ENCODE data around the gene SLC25A38. TPM values are rescaled to one million over a fixed set of nuclear protein-coding genes. Genes with fewer than 3 reads are reported as not detected.
"Not testable (repeated sequence)": the region's sequence is repeated elsewhere in the genome, so short reads cannot be mapped to it uniquely, and the experiment has no call there.

The SLC25A38 gene
- polyA plus RNA-seq, 3 donors from 2014 or later = 32.1 to 55.0 (median 37.8) TPM

DNA sequence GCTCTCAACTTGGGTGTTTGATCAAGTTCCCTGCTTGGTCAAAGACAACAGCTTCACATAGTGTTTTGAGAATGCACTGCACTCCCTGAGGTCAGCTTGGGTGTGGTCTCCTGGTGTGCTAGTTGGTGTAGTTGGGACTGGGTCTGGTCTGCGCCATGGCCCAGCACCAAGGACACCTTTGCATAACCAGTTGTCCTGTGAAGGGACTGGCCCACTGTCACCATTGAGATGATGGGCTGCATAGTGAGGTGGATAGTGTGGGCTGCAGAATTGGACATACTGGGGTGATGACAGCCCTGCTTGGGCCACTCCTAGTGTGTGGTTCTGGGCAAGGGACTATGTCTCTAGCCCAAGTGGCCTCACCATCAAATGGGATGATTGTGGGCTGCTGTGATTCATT is 32.8 kb downstream of the SLC25A38 start:
- Mint-ChIP-seq H3K4me3 (no peak overlapping the region), H3K27me3 (ENCODE audit: low read depth in 3 of 3) (peaks cover 1 to 6% (median 2%) of the 10 kb centered on the region in 3 donors), H3K9me3 (no peaks in the 10 kb centered on the region), H3K4me1 (peaks cover 6 to 21% of the 10 kb centered on the region in 2 donors), H3K36me3 (peaks cover 6 to 39% (median 26%) of the 10 kb centered on the region in 3 donors), H3K27ac (peak overlapping the region in 2 of 6 donors; percentile 30 to 57)
- no peak for DNase-seq

DNA sequence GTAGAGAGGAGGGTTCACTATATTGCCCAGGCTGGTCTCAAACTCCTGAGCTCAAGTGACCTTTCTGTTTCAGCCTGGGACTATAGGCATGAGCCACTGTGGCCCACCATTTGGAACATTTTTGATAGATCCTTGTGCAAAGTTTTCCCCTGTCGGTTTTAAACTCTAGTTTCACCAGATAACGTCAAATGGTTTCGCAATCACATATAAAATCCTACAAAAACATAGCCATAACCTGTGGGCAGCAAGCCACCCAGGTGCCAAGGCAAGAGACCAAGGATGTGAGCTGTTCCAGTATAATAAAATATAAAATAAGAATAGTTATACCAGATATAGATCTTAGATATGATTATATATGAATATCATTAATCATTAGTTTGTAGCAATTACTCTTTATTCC is 33.8 kb downstream of the SLC25A38 start:
- H3K4me3 Mint-ChIP-seq; H3K27me3 Mint-ChIP-seq (ENCODE audit: low read depth in 3 of 3); H3K9me3 Mint-ChIP-seq; DNase-seq; H3K27ac Mint-ChIP-seq: not testable (repeated sequence)
- peaks cover 10 to 34% (median 17%) of the 10 kb centered on the region in 3 donors for H3K36me3 Mint-ChIP-seq
- peaks cover 0 to 11% of the 10 kb centered on the region in 2 donors for H3K4me1 Mint-ChIP-seq

DNA sequence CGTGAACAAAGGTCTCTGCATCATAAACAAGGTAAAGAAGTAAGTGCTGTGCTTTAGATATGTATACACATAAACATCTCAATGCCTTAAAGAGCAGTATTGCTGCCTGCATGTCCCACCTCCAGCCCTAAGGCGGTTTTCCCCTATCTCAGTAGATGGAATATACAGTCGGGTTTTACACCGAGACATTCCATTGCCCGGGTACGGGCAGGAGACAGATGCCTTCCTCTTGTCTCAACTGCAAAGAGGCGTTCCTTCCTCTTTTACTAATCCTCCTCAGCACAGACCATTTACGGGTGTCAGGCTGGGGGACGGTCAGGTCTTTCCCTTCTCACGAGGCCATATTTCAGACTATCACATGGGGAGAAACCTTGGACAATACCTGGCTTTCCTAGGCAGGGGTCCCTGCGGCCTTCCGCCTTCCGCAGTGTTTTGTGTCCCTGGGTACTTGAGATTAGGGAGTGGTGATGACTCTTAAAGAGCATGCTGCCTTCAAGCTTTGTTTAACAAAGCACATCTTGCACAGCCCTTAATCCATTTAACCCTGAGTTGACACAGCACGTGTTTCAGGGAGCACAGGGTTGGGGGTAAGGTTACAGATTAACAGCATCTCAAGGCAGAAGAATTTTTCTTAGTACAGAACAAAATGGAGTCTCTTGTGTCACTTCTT is 35.5 kb downstream of the SLC25A38 start:
- not testable (repeated sequence) for H3K9me3 Mint-ChIP-seq; H3K27me3 Mint-ChIP-seq (ENCODE audit: low read depth in 3 of 3); DNase-seq; H3K4me1 Mint-ChIP-seq; H3K27ac Mint-ChIP-seq; H3K4me3 Mint-ChIP-seq
- peaks cover 5 to 17% (median 10%) of the 10 kb centered on the region in 3 donors for H3K36me3 Mint-ChIP-seq

DNA sequence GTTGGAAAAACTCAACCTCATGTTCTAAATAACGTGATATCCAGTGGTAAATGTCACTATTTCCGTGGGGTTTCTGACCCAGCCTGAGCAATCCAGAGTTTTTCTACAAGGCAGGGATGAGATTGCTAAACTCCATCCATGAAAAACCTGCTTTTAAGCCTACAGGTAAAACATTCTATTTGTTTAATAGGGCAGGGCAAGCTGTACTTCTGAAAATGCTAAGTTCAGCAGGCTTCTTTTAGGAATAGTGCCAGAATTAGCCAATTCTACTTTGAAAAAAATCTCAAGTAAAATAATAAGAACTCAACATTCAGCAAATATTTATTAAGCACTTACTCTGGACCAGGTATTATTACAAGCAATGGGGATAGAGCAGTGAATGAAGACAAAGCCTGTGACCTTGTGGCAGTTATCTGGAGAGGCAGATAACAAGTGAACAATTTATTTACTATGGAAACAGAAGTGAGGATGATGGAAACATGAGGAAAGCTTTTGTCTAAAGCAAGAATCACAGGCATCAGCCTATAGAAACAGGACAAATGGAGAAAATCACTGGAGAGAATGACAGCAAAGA is 36.7 kb downstream of the SLC25A38 start:
- Mint-ChIP-seq H3K4me1 (peaks cover 0 to 2% of the 10 kb centered on the region in 2 donors), H3K4me3 (no peak overlapping the region), H3K36me3 (peaks cover 2 to 10% (median 8%) of the 10 kb centered on the region in 3 donors), H3K27ac (no peak overlapping the region), H3K9me3 (no peaks in the 10 kb centered on the region), H3K27me3 (ENCODE audit: low read depth in 3 of 3) (peaks cover 1 to 3% (median 2%) of the 10 kb centered on the region in 3 donors)
- no peak for DNase-seq

DNA sequence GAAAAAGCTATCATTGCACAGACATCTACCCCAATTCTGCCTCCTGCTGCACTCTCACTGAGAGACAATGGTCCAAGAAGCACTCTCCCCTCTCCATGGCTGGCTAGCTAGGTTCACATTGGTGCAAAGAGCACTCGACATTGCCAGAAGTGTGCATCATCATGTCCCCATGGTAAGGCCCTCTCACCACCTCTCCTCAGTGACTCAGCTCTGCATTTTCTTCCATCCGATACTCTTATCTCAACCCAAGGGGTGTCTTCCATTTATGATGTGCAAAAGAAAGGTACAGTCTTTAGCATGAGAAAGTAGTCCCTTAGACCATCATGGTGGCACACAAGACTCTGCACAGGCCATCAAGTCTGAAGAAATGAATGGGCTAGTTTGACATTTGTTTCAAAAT is 37.4 kb downstream of the SLC25A38 start:
- peaks cover 1 to 3% (median 2%) of the 10 kb centered on the region in 3 donors for H3K27me3 Mint-ChIP-seq (ENCODE audit: low read depth in 3 of 3)
- no peak overlapping the region for H3K4me3 Mint-ChIP-seq
- no peaks in the 10 kb centered on the region for H3K4me1 Mint-ChIP-seq

DNA sequence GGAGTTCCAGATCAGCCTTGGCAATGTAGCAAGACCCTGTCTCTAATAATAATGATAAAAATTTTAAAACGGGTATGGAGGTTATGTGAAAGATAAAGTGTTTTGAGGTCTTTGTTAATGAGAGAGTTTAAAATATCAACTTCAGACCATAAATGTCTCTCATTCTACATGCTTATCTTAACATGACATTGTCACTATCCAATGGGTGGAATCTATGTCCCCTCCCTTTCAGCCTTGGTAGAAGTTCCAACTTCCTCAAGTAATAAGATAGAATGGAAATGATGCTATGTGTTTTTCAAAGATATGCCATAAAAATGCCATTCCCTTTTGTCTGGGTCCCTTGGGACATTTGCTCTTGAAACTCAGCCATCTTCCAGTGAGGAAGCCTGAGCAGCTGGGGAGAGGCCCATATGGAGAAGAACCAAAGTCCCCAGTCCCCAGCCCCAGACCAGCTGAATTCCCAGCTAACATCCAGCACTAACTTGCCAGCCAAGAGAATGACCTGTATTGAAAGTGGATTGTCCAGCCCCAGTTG is 40.3 kb downstream of the SLC25A38 start:
- DNase-seq = no peak
- no peaks in the 10 kb centered on the region for H3K27me3 Mint-ChIP-seq (ENCODE audit: low read depth in 3 of 3)
- H3K9me3 Mint-ChIP-seq = no peaks in the 10 kb centered on the region
- no peaks in the 10 kb centered on the region for H3K4me1 Mint-ChIP-seq
- peaks cover 0 to 10% (median 6%) of the 10 kb centered on the region in 3 donors for H3K36me3 Mint-ChIP-seq
- no peak overlapping the region for H3K27ac Mint-ChIP-seq
- H3K4me3 Mint-ChIP-seq = no peak overlapping the region

More for the DNA sequence above, 37.4 kb downstream of the SLC25A38 start:
- no peak for DNase-seq
- H3K9me3 Mint-ChIP-seq = no peaks in the 10 kb centered on the region
- peaks cover 0 to 10% (median 6%) of the 10 kb centered on the region in 3 donors for H3K36me3 Mint-ChIP-seq
- no peak overlapping the region for H3K27ac Mint-ChIP-seq

DNA sequence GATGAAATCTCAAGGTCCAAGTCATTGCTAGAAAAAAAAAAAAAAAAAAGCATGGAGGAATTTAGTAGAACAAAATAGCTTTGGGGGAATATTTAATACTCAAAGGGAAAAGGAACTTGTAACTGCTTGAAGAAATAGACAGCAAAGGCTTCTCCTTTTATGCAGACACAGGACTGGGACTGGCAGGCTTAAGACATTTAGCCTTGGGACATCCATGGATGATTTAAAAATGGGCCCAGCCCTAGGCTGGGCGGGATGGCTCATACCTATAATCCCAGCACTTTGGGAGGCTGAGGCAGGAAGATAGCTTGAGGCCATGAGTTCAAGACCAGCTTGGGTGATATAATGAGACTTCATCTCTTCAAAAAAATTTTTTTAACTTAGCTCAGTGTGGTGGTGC is 43.1 kb downstream of the SLC25A38 start:
- DNase-seq = no peak
- Mint-ChIP-seq H3K27me3 (ENCODE audit: low read depth in 3 of 3) (peaks cover 2 to 6% (median 4%) of the 10 kb centered on the region in 3 donors), H3K9me3 (peaks cover 0 to 3% (median 0%) of the 10 kb centered on the region in 6 donors), H3K4me1 (no peaks in the 10 kb centered on the region), H3K4me3 (no peak overlapping the region), H3K27ac (no peak overlapping the region), H3K36me3 (peaks cover 0 to 2% (median 1%) of the 10 kb centered on the region in 3 donors)

DNA sequence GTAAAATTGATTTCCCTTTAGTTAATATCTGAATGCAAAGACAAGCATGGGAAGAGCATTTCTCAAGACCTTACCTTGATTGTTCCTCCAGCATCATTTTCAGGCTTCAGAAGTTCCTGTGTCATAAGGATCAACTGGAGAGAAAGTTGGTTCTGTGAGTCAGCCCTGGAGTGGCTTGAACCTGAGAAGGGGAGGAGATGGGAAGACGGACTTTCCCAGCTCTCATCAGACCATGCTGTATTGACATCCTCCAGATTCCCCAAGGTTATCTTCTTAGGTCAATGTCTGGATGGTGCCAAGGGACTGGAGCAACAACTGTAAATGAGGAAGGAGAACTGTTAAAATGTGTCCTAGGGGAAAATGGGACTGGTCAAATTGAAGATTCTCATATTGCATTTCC is 44.3 kb downstream of the SLC25A38 start:
- Mint-ChIP-seq H3K4me3 (no peak overlapping the region), H3K9me3 (peaks cover 0 to 3% (median 0%) of the 10 kb centered on the region in 6 donors), H3K27ac (no peak overlapping the region), H3K36me3 (no peaks in the 10 kb centered on the region), H3K27me3 (ENCODE audit: low read depth in 3 of 3) (peaks cover 2 to 6% (median 4%) of the 10 kb centered on the region in 3 donors), H3K4me1 (no peaks in the 10 kb centered on the region)
- no peak for DNase-seq

DNA sequence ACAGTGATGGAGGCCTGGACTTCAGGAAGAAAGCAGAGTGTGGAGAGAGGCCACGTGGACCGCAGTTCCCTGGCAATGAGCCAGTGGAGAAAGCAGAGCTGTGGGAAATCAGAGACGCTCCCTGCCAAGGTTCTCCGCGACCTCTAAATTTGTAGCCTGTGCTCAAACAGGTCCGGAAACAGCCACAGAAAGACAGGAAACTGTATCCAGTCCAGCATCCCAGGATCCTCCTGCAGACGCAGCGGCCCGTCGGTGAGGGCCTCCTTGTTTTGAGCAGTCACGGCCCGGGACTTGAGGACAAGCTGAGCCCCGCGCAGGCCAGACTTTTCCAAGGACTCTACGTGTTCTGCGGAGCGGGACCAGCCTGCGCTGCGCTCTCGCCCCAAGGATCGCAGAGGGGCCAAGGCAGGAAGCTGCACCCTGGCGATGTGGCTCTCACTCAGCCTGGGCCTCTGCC is 45.6 kb downstream of the SLC25A38 start:
- no peaks in the 10 kb centered on the region for H3K36me3 Mint-ChIP-seq
- no peak for DNase-seq
- no peak overlapping the region for H3K27ac Mint-ChIP-seq
- H3K4me1 Mint-ChIP-seq = no peaks in the 10 kb centered on the region
- H3K9me3 Mint-ChIP-seq = peaks cover 0 to 3% (median 0%) of the 10 kb centered on the region in 6 donors
- H3K4me3 Mint-ChIP-seq = no peak overlapping the region
- peaks cover 2 to 6% (median 4%) of the 10 kb centered on the region in 3 donors for H3K27me3 Mint-ChIP-seq (ENCODE audit: low read depth in 3 of 3)

DNA sequence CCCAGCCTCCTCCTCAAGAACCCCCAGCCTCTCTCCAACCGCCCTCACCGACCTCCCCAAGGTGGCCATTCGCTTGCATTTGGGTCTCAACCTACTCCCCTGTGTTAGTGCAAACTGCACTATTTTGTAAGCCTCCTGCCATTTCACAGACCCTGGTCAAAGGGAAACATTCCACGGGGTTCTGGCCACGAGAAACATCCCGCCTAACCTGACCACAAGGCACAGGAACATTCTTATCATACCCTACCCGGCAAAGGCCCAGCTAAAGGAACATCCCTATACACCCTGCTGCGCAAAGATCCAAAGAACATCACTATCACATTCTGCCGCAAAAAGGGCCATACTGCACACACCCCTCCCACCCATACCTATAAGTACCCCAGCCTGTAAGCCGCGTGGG is 46.3 kb downstream of the SLC25A38 start:
- H3K36me3 Mint-ChIP-seq = no peaks in the 10 kb centered on the region
- H3K27ac Mint-ChIP-seq = no peak overlapping the region
- peaks cover 2 to 6% (median 4%) of the 10 kb centered on the region in 3 donors for H3K27me3 Mint-ChIP-seq (ENCODE audit: low read depth in 3 of 3)
- no peaks in the 10 kb centered on the region for H3K4me1 Mint-ChIP-seq
- H3K9me3 Mint-ChIP-seq = peaks cover 0 to 3% (median 0%) of the 10 kb centered on the region in 6 donors
- DNase-seq = no peak
- no peak overlapping the region for H3K4me3 Mint-ChIP-seq

DNA sequence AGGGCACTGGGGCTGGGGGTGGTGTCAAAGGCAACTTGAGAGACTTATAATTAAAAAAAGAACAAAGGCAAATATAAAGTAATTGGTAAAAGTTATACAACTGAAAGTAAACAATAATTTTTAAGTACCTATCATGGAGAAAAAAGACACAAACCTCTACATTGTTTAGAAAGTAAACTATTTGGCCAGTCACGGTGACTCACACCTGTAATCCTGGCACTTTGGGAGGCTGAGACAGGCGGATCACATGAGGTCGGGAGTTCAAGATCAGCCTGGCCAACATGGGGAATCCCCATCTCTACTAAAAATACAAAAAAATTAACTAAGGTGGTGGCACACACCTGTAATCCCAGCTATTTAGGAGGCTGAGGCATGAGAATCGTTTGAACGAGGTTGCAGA is 49.2 kb downstream of the SLC25A38 start:
- no peak for DNase-seq
- no peak overlapping the region for H3K4me3 Mint-ChIP-seq
- no peak overlapping the region for H3K27ac Mint-ChIP-seq
- H3K4me1 Mint-ChIP-seq = no peaks in the 10 kb centered on the region
- H3K9me3 Mint-ChIP-seq = peaks cover 0 to 3% (median 0%) of the 10 kb centered on the region in 6 donors
- peaks cover 2 to 6% (median 4%) of the 10 kb centered on the region in 3 donors for H3K27me3 Mint-ChIP-seq (ENCODE audit: low read depth in 3 of 3)
- H3K36me3 Mint-ChIP-seq = no peaks in the 10 kb centered on the region

DNA sequence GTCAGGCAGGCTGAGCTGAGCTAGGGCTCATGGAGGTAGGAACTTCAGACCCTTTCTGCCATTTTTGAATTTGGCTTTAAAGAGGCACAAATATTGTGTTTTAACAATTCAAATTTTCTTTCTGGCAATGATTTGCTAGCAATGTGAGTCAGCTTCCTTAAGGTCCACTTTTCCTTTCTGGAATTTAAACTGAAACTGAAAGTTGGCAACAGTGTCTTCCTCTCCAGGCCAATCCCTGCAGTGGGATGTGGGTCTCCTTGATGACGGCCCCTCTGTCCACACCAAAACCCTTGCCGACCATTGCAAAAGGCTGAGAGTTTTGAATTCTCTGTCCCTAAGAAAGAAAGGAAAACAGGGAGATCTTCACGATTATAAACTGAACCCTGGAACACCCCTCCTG is 50.5 kb downstream of the SLC25A38 start:
- no peak for DNase-seq
- peaks cover 2 to 6% (median 4%) of the 10 kb centered on the region in 3 donors for H3K27me3 Mint-ChIP-seq (ENCODE audit: low read depth in 3 of 3)

DNA sequence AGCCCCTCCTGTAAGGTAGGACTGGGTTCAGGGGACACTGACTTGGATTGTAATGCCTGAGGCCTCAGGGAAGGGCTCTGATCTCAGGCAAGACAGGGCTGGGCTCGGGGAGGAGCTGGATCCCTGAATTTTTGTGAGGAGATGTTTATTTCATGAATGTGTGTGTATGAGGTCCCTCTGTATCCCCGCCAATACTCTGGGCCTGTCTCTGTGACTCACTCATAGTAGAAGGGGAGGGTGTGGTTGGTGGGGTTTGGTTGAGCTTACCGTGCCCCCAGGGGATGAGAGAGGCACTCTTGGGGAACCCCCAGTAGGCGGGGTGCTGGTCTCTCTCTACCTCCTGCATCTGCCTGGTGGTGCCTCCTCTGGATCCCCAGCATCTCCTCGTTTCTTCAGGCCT is 51.4 kb downstream of the SLC25A38 start:
- H3K27me3 Mint-ChIP-seq (ENCODE audit: low read depth in 3 of 3) = peaks cover 2 to 4% (median 3%) of the 10 kb centered on the region in 3 donors
- no peaks in the 10 kb centered on the region for H3K36me3 Mint-ChIP-seq

More for the DNA sequence above, 50.5 kb downstream of the SLC25A38 start:
- no peak overlapping the region for H3K27ac Mint-ChIP-seq
- no peak overlapping the region for H3K4me3 Mint-ChIP-seq
- H3K9me3 Mint-ChIP-seq = peaks cover 0 to 3% (median 0%) of the 10 kb centered on the region in 6 donors
- no peaks in the 10 kb centered on the region for H3K4me1 Mint-ChIP-seq
- H3K36me3 Mint-ChIP-seq = no peaks in the 10 kb centered on the region

More for the DNA sequence above, 51.4 kb downstream of the SLC25A38 start:
- H3K27ac Mint-ChIP-seq = no peak overlapping the region
- no peak for DNase-seq
- H3K4me1 Mint-ChIP-seq = no peaks in the 10 kb centered on the region
- peaks cover 0 to 3% (median 0%) of the 10 kb centered on the region in 6 donors for H3K9me3 Mint-ChIP-seq
- H3K4me3 Mint-ChIP-seq = no peak overlapping the region
